KMS-11 (cell line): ENCODE measurements around the gene NME7.

ENCODE experiments used
- H2AFZ ChIP-seq: fragments of 200-600 bp; sonication (generic); 2 replicates; pipeline ENCODE4 v1.6.1; 2016; ENCODE audit warnings: antibody characterized with exemption, mixed run types, low read depth
- H3K27ac ChIP-seq: fragments of 200-600 bp; sonication (generic); 2 replicates; pipeline ENCODE4 v1.6.1; 2016; ENCODE audit warnings: mild to moderate bottlenecking, mixed run types
- H3K27me3 ChIP-seq: fragments of 200-600 bp; sonication (generic); 2 replicates; pipeline ENCODE4 v1.6.1; 2017; ENCODE audit warnings: mild to moderate bottlenecking, low read depth, mixed run types, moderate library complexity; ENCODE audit not compliant: insufficient read depth
- H3K36me3 ChIP-seq: fragments of 200-600 bp; sonication (generic); 2 replicates; pipeline ENCODE4 v1.6.1; 2017; ENCODE audit warnings: mild to moderate bottlenecking, mixed run types; ENCODE audit not compliant: insufficient read depth
- H3K4me1 ChIP-seq: fragments of 200-600 bp; sonication (generic); 2 replicates; pipeline ENCODE4 v1.6.1; 2016; ENCODE audit warnings: mild to moderate bottlenecking, low read depth, mixed run types; ENCODE audit not compliant: poor library complexity, severe bottlenecking
- H3K4me2 ChIP-seq: fragments of 200-600 bp; sonication (generic); 2 replicates; pipeline ENCODE4 v1.7.0; 2016; ENCODE audit warnings: mild to moderate bottlenecking, mixed run types
- H3K4me3 ChIP-seq: fragments of 200-600 bp; sonication (generic); IDR thresholded peaks from 2 replicates; pipeline ENCODE4 v1.6.1; 2017; ENCODE audit warnings: low read depth, low read length, mixed read lengths; ENCODE audit not compliant: insufficient read depth
- H3K79me2 ChIP-seq: fragments of 200-600 bp; sonication (generic); 2 replicates; pipeline ENCODE4 v1.6.1; 2016; ENCODE audit warnings: low read depth, mixed run types; ENCODE audit not compliant: insufficient read depth
- H3K9ac ChIP-seq: fragments of 200-600 bp; sonication (generic); 2 replicates; pipeline ENCODE4 v1.6.1; 2016; ENCODE audit warnings: mild to moderate bottlenecking, mixed run types
- H4K20me1 ChIP-seq: fragments of 200-600 bp; sonication (generic); 2 replicates; pipeline ENCODE4 v1.6.1; 2016; ENCODE audit warnings: mild to moderate bottlenecking, mixed run types; ENCODE audit not compliant: insufficient read depth
- CTCF ChIP-seq: fragments of 200-600 bp; sonication (generic); conservative IDR thresholded peaks from 2 replicates; pipeline ENCODE4 v1.6.1; 2017; ENCODE audit warnings: low read depth, mild to moderate bottlenecking, antibody characterized with exemption, low read length, moderate library complexity, mixed read lengths

Gene NME7

GRCh38 chr1:169307176-169307575 is 60.4 kb downstream of the NME7 start:
- Histone ChIP-seq H3K9ac (no peak overlapping the region), H3K4me2 (no peak overlapping the region), H3K27ac (no peak overlapping the region), H3K36me3 (no peaks in the 10 kb centered on the region), H4K20me1 (no peaks in the 10 kb centered on the region), H3K4me1 (peaks cover 21% of the 10 kb centered on the region), H3K27me3 (no peaks in the 10 kb centered on the region), H3K4me3 (no peak overlapping the region), H2AFZ (no peak overlapping the region), H3K79me2 (no peaks in the 10 kb centered on the region)
- TF ChIP-seq CTCF, result no peak

- Histone ChIP-seq H3K9ac (no peak overlapping the region), H3K36me3 (no peaks in the 10 kb centered on the region), H3K4me1 (peaks cover 13% of the 10 kb centered on the region), H3K79me2 (no peaks in the 10 kb centered on the region), H3K27ac (no peak overlapping the region), H3K27me3 (no peaks in the 10 kb centered on the region), H4K20me1 (no peaks in the 10 kb centered on the region), H3K4me3 (no peak overlapping the region), H2AFZ (no peak overlapping the region), H3K4me2 (no peak overlapping the region)
- no peak for TF ChIP-seq CTCF
Measured at GRCh38 chr1:169305948-169306347, 61.6 kb downstream of the NME7 start.

DNA sequence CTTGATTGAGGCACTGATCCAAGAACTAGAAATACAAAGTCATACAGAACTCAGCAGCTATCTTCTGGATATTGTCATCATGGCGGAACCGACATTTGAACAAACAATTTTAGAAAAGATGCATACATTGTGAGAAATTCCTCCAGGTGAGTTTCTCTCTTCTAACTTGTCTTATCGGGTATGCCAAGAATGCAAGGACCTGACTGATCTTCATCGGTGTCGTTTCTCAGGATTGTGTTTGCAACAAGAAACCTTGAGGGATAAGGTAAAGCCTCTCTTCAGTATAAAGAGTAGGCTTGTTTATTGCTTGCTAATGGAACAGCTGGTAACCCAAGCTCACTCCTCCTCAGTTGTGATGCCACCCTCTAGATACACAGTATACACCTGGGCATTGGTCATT is 62.2 kb downstream of the NME7 start:
- Histone ChIP-seq H3K4me1 (peaks cover 13% of the 10 kb centered on the region), H3K79me2 (no peaks in the 10 kb centered on the region), H3K27ac (no peak overlapping the region), H4K20me1 (no peaks in the 10 kb centered on the region), H3K9ac (no peak overlapping the region), H3K4me3 (no peak overlapping the region), H3K4me2 (no peak overlapping the region), H3K36me3 (no peaks in the 10 kb centered on the region), H3K27me3 (no peaks in the 10 kb centered on the region), H2AFZ (no peak overlapping the region)
- TF ChIP-seq CTCF, result no peak

- Histone ChIP-seq H3K4me3 (no peak overlapping the region), H3K4me1 (no peaks in the 10 kb centered on the region), H3K79me2 (no peaks in the 10 kb centered on the region), H3K9ac (no peak overlapping the region), H3K27ac (no peak overlapping the region), H3K27me3 (no peaks in the 10 kb centered on the region), H3K36me3 (no peaks in the 10 kb centered on the region), H3K4me2 (no peak overlapping the region), H4K20me1 (no peaks in the 10 kb centered on the region), H2AFZ (no peak overlapping the region)
- TF ChIP-seq CTCF, result no peak
Measured at GRCh38 chr1:169300854-169301253, 66.7 kb downstream of the NME7 start.

GRCh38 chr1:169298441-169298840 is 69.2 kb downstream of the NME7 start:
- Histone ChIP-seq H3K36me3 (no peaks in the 10 kb centered on the region), H3K27ac (no peak overlapping the region), H3K9ac (no peak overlapping the region), H2AFZ (no peak overlapping the region), H3K4me2 (no peak overlapping the region), H3K27me3 (no peaks in the 10 kb centered on the region), H4K20me1 (no peaks in the 10 kb centered on the region), H3K79me2 (no peaks in the 10 kb centered on the region), H3K4me1 (no peaks in the 10 kb centered on the region), H3K4me3 (no peak overlapping the region)
- TF ChIP-seq CTCF, result no peak
